Liver (tissue), 3 donors: Measurements from ENCODE around the gene DPF3.

Experiments used
- JUND ChIP-seq, 2 donors: IDR thresholded peaks; 2 replicates each; pipeline ENCODE4 v1.6.1; 2016; ENCODE audit warnings: antibody characterized with exemption in 2 of 2
- TF ChIP-seq, protein P1 (sequence below): fragments of 150-350 bp; IDR thresholded peaks from 2 replicates; pipeline ENCODE4 v1.5.1; 2017; ENCODE audit warnings: improper control_type of control experiment, low read depth, low read length; ENCODE audit not compliant: missing input control
- TF ChIP-seq, protein P2 (sequence below): IDR thresholded peaks from 2 replicates; pipeline ENCODE4 v1.6.1; 2016; ENCODE audit warnings: antibody characterized with exemption
- donor health status: healthy.
- donor health status: healthy.

DNA sequence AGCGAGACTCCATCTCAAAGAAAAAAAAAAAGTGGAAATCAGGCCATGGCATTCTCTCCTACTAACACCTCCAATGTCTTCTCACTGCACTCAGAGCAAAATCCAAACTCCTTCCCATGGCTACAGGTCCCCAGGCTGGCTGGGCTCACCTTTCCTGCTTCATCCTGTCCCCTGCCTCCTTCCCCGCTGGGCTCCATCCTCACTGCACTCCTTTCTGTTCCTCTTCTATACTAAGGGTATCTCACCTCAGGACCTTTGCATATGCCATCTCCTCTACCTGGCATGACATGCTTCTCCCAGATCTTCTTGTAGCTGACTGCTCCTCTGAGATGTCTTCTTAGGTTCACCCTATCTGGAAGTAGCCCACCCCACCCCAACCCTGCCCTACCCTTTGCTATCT, 111.1 kb downstream of the DPF3 start:
- TF ChIP-seq JUND (IDR thresholded peaks at IDR 0.05): no peak
- TF ChIP-seq, protein P1, sequence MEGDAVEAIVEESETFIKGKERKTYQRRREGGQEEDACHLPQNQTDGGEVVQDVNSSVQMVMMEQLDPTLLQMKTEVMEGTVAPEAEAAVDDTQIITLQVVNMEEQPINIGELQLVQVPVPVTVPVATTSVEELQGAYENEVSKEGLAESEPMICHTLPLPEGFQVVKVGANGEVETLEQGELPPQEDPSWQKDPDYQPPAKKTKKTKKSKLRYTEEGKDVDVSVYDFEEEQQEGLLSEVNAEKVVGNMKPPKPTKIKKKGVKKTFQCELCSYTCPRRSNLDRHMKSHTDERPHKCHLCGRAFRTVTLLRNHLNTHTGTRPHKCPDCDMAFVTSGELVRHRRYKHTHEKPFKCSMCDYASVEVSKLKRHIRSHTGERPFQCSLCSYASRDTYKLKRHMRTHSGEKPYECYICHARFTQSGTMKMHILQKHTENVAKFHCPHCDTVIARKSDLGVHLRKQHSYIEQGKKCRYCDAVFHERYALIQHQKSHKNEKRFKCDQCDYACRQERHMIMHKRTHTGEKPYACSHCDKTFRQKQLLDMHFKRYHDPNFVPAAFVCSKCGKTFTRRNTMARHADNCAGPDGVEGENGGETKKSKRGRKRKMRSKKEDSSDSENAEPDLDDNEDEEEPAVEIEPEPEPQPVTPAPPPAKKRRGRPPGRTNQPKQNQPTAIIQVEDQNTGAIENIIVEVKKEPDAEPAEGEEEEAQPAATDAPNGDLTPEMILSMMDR: no peak
- TF ChIP-seq, protein P2, sequence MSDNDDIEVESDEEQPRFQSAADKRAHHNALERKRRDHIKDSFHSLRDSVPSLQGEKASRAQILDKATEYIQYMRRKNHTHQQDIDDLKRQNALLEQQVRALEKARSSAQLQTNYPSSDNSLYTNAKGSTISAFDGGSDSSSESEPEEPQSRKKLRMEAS: no peak
